ENCODE data around the gene PLB1.

Gene PLB1

DNA sequence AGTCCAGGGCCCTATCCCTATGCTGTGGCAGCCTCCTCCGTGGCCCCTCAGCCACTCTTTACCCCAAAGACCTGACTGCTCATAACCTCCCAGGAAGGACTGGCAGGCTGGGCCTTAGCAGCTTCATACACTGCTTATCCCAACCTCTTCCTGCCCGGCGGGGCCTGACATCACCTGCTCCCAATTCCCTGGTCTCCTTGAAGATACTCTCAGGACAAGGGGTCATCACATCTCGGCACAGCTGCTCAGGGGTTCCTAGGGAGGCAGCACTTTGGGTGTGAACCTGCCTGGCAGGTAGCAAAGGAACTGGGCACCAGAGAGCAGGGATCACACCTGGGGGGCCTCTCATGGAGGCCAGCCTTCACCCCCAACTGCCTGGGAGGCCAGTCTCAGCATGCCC, 68.5 kb downstream of the PLB1 start:
- no peak for DNase-seq (ENCODE audit: low read depth)

DNA sequence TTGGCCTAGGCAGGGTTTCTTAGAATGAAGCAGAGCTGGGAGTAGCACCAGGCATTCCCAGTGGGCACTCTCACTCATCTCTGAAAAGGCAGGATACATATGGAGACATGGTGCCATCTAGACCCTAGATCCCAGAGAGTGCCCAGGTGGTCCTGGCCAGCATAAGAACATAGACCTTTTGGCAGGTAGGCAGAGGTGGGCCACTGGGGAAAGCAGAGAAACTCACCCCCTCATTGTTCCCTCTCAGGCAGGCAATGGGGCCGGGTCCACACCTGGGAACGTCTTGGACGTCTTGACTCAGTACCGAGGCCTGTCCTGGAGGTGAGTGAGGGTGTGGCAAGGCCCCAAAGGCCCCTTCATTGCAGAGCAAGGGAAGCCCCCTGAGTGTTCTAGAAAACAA, 69.2 kb downstream of the PLB1 start:
- no peak for DNase-seq (ENCODE audit: low read depth)

- DNase-seq (ENCODE audit: low read depth) = no peak
Observed at GRCh38 chr2:28565720-28566295, 69.9 kb downstream of the PLB1 start.

GRCh38 chr2:28566521-28567041, 70.7 kb downstream of the PLB1 start:
- DNase-seq (ENCODE audit: low read depth) = peak; percentile 79

DNA sequence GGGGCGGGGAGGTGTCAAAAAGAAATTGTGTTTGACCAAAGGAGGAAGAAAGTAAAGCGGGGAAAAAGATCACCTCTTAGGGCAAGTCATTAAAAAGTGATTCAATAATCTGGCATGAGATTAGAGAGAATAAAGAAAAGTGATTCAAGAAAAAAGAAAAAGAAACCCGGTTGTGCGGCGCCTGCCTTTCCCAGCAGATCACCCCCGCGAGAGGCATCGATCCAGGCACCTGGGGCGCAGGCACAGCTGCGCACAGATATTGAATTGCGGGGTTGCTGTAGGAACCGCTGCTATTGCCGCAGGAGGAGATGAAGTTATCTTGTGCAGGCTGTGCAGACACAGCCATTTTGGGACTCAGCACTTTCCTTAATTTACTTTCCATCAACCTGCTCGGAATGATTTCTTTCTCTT, 71.2 kb downstream of the PLB1 start:
- peak; percentile 17 for DNase-seq (ENCODE audit: low read depth)

- no peak for DNase-seq (ENCODE audit: low read depth)
Observed at GRCh38 chr2:28568036-28568435, 72.2 kb downstream of the PLB1 start.

GRCh38 chr2:28568533-28568932, 72.7 kb downstream of the PLB1 start:
- DNase-seq (ENCODE audit: low read depth) = peak; percentile 39

GRCh38 chr2:28570431-28570830, 74.6 kb downstream of the PLB1 start:
- no peak for DNase-seq (ENCODE audit: low read depth)

- no peak for DNase-seq (ENCODE audit: low read depth)
Observed at GRCh38 chr2:28576714-28577113, 80.9 kb downstream of the PLB1 start.

- DNase-seq (ENCODE audit: low read depth) = no peak
Observed at GRCh38 chr2:28577791-28578680, 82.2 kb downstream of the PLB1 start.

- no peak for DNase-seq (ENCODE audit: low read depth)
Observed at GRCh38 chr2:28578774-28579173, 82.9 kb downstream of the PLB1 start.

- no peak for DNase-seq (ENCODE audit: low read depth)
Observed at GRCh38 chr2:28579606-28580005, 83.7 kb downstream of the PLB1 start.

DNA sequence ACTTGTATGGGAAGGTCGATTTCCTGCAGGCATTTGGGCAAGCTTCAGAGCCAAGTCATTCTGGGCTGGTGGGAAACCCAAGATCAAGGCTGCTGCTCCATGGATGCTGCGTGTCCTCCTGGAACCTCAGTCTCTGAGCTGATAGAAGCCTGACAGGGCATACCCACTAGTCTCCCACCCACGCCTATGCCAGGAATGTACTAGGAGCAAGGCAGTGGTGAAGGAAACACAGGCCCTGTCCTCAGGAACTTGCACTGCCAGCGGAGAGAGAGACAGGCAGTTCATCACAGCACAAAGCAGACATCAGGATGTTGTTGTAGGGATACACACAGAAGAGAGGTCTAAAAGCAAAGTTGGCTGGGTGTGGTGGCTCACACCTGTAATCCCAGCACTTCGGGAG, 84.2 kb downstream of the PLB1 start:
- DNase-seq (ENCODE audit: low read depth) = no peak

GRCh38 chr2:28581312-28581711, 85.5 kb downstream of the PLB1 start:
- DNase-seq (ENCODE audit: low read depth) = no peak

- no peak for DNase-seq (ENCODE audit: low read depth)
Observed at GRCh38 chr2:28582152-28582551, 86.3 kb downstream of the PLB1 start.

DNA sequence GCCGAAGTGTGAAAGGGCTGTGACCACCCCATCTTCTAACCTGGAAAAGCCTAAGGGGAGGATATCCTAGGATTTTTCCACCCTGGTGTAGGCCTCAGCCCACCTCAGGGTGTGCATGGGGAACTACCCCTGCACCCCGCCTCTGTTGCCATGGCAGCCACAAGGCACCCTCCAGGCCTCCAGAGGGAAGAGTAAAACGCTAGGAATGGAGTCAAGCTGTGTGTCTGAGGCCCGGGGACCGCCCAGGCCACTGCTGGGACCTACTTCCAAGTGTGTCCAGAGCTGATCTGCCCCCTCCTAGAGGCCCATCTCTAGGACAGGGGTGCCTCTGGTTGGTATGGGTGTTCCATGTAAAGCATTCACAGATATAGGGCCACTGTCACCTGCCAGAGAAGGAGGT, 86.7 kb downstream of the PLB1 start:
- no peak for DNase-seq (ENCODE audit: low read depth)

DNA sequence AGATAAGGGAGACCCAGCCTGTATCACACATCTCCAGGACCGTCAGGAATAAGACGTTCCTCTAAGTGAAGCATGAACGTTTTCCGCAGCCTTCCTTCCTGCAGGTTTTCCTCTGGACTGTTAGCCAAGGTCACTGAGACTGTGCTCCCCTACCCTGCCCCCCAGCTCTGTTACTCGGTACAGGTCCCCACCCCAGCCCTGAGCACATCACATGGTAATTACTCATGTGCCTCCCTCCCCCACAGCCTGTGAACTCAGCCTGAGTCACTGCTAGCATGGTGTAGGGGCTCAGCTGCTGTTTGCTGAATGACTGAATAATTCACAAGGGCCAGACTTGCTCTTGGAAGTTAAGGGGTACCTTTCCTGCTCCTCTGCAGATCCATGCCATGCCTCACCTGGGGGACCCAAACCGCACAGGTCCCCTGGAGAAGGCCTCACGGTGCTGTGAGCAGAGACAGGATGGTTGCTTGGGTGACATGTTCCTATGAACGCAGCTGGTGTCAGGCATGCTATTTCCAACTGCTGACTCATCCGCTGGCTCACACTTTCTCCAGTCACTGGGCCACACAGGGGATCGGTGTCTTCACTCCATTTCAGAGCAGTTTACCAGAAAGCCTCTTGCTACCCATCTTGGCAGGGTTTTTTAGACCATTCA, 88.2 kb downstream of the PLB1 start:
- peak; percentile 97 for DNase-seq (ENCODE audit: low read depth)

DNA sequence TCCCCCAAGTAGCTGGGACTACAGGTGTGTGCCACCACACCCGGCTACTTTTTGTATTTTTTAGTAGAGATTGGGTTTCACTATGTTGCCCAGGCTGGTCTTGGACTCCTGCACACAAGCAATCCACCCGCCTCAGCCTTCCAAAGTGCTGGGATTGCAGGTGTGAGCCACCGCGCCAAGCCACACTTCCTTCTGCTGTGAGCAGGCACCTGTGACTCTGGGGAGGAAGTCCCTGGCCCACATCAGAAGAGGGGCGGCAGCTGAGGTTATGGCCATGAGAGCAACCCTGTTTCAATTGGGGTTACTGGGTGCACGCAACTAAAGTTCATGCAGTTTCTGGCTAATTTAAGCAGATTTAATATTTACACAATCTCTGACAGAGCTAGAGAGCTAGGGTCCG, 91.0 kb downstream of the PLB1 start:
- no peak for DNase-seq (ENCODE audit: low read depth)

- no peak for DNase-seq (ENCODE audit: low read depth)
Observed at GRCh38 chr2:28587526-28588291, 91.8 kb downstream of the PLB1 start.

GRCh38 chr2:28588292-28588670, 92.4 kb downstream of the PLB1 start:
- no peak for DNase-seq (ENCODE audit: low read depth)

DNA sequence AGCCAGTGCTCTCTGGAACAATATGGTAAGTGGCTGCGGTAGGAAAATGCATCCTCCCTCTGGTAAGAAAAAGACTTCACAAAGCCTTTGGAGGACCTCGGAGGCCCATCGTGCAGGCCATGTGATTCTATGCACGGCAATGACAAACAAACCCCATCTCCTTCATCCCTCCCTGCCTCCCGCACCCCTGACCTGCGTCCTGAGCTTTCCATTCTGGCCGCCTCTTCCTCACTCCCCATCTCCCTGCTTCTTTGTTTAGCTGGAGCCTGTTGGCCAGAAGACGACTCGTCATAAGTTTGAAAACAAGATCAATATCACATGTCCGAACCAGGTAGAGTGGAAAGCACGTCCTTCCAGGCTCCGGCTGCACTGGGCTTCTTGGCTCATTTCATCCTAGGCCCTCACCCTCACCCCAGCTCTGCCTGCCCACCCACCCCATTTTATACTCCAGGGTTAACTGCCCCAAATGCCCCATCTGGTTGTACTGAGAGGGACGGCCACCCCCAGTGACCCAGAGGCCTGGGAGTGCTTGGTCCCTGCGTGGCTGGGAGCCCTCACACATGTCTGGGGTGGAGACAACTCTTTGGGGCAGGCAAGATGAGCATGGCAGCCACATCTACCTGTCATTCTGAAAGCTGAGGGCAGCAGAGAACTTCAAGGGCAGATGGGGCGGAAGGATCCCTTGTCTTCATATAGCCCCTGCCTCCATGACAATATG, 94.0 kb downstream of the PLB1 start:
- no peak for DNase-seq (ENCODE audit: low read depth)

Measured in iris pigment epithelial cell (primary cell).